Activated T-cell treated with anti-CD3 and anti-CD28 coated beads, Interleukin-2, amount 50 U/mL, for 1 hour (primary cell): ENCODE measurements around the gene HDGF.

ENCODE experiments used
- DNase-seq: peaks from one replicate; pipeline ENCODE4 v3.0.0-alpha.2; 2020

The HDGF gene

GRCh38 chr1:156692925-156693847 lies 58.3 kb downstream of the HDGF start:
- DNase-seq = no peak

DNA sequence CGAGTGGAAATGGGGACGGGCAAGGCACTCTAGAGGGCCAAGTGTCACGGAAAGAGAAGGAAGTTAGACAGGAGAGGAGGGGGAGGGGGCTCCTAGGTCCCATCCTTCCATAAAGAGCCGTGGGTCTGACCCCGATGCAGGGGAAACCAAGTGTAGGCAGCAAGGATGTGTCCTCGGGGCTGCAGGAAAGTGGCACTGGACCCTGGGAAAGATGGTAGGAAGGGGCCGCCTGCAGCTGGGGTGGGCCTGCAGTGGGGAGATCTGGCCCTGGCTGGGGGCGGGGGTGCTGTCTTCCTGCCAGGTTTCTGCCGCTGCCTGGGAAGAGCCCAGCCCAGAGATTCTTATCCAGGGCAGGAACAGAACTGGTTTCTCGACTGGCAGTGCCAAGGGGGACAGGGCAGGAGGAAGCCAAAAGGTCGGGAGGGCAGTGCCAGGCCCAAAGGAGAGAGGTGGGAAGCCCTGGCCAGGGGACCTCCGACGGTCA lies 59.0 kb downstream of the HDGF start:
- DNase-seq = no peak
